Prostate gland (tissue), 2 donors: Measurements from ENCODE around the gene MYO9A. TPM values are rescaled to one million over a fixed set of nuclear protein-coding genes. Genes with fewer than 3 reads are reported as not detected.

ENCODE experiments used
- DNase-seq: peaks from one replicate; pipeline ENCODE4 v3.0.0-alpha.2; 2019; ENCODE audit warnings: low spot score
- H3K27ac ChIP-seq, 2 donors: fragments of 200-600 bp; sonication (generic); 2 replicates each; pipeline ENCODE4 v1.5.1; 2017 to 2019
- H3K27me3 ChIP-seq: fragments of 200-600 bp; sonication (generic); replicated peaks from 2 replicates; pipeline ENCODE4 v1.5.1; 2019; ENCODE audit not compliant: insufficient read depth
- H3K36me3 ChIP-seq, 2 donors: fragments of 200-600 bp; sonication (generic); 1 replicate in 1 of 2; 2 replicates in 1 of 2; pipeline versions ENCODE4 v1.5.1 to v1.8.1; 2017 to 2019
- H3K4me1 ChIP-seq: fragments of 200-600 bp; sonication (generic); replicated peaks from 2 replicates; pipeline ENCODE4 v1.5.1; 2019
- H3K4me3 ChIP-seq, 2 donors: fragments of 200-600 bp; sonication (generic); 2 replicates each; pipeline ENCODE4 v1.5.1; 2017 to 2019
- H3K9me3 ChIP-seq: fragments of 200-600 bp; sonication (generic); 2 replicates; pipeline ENCODE4 v1.5.1; 2017
- CTCF ChIP-seq, 4 experiments: fragments of 200-600 bp in 2 of 4; fragments of 450-650 bp in 2 of 4; sonication (generic) in 2 of 4; IDR thresholded peaks; 1 replicate in 3 of 4; 2 replicates in 1 of 4; pipeline ENCODE4 v1.5.1; 2016 to 2019; ENCODE audit warnings: antibody characterized with exemption in 4 of 4, mild to moderate bottlenecking in 2 of 4, moderate library complexity in 2 of 4
- POLR2A ChIP-seq: fragments of 450-650 bp; IDR thresholded peaks from one replicate; pipeline ENCODE4 v1.6.1; 2016; ENCODE audit warnings: antibody characterized with exemption, mild to moderate bottlenecking
- POLR2AphosphoS5 ChIP-seq: sonication (generic); formaldehyde crosslinking; IDR thresholded peaks from one replicate; pipeline ENCODE4 v1.6.1; 2017; ENCODE audit warnings: antibody characterized with exemption
- WGBS: methylation state at CpG from one replicate; pipeline ENCODE4 v1.1.5; 2018; 5-methylcytosine and 5-hydroxymethylcytosine counted together
- intact Hi-C: fragments of 100-400 bp; cut with DNase I; formaldehyde crosslinking; loops from one replicate; pipeline ENCODE4 v1.14.2; 2022
- total RNA-seq, 2 donors: library from RNA; depleted of rRNA; stranded (reverse); fragments of >200 nt; gene quantifications; one replicate each; pipeline ENCODE4 v1.1.0, GENCODE V29; 2016

Gene MYO9A
- total RNA-seq, 2 donors from 2014 or later = 29.4 to 252 TPM

DNA sequence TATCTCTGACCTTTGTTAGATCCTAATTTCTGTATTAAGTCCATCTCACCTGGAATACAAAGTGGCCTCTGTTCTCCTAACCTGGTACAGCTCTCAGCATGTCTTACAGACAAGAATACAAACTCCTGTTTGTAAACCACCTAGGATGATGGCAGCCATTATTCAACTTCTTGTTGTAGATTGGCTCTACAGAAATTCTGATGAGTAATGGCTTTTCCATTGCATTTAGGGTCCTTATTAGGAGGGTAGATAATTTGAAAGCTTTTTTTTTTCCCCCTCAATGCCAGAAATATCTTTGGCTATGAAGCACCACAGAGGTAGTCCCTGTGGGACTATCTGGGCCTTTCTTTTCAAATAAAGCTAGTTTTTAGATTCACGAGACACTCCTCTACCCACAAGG lies 297.8 kb downstream of the MYO9A start:
- no peak for DNase-seq
- WGBS = 100% methylated on average over 1 of the region's 1 CpG
- H3K9me3 ChIP-seq = no peaks in the 10 kb centered on the region
- no peaks in the 10 kb centered on the region for H3K36me3 ChIP-seq
- intact Hi-C loops = no loop called here
- H3K4me1 ChIP-seq = no peaks in the 10 kb centered on the region
- no peak overlapping the region for H3K27ac ChIP-seq
- no peak overlapping the region for H3K4me3 ChIP-seq
- no peak for TF ChIP-seq POLR2A
- no peak for TF ChIP-seq CTCF (IDR thresholded peaks at IDR 0.05)
- no peak for TF ChIP-seq POLR2AphosphoS5
- no peaks in the 10 kb centered on the region for H3K27me3 ChIP-seq

- no peak overlapping the region for H3K4me3 ChIP-seq
- H3K9me3 ChIP-seq = no peaks in the 10 kb centered on the region
- 92% methylated on average over 13 of the region's 13 CpGs for WGBS
- no peak for TF ChIP-seq POLR2A
- no peak for TF ChIP-seq CTCF (IDR thresholded peaks at IDR 0.05)
- no peak for TF ChIP-seq POLR2AphosphoS5
- H3K27ac ChIP-seq = no peak overlapping the region
- DNase-seq = no peak
- H3K27me3 ChIP-seq = no peaks in the 10 kb centered on the region
- H3K36me3 ChIP-seq = no peaks in the 10 kb centered on the region
- intact Hi-C loops = no loop called here
- no peaks in the 10 kb centered on the region for H3K4me1 ChIP-seq
These were observed 300.6 kb downstream of the MYO9A start for GRCh38 chr15:71817351-71817750.

DNA sequence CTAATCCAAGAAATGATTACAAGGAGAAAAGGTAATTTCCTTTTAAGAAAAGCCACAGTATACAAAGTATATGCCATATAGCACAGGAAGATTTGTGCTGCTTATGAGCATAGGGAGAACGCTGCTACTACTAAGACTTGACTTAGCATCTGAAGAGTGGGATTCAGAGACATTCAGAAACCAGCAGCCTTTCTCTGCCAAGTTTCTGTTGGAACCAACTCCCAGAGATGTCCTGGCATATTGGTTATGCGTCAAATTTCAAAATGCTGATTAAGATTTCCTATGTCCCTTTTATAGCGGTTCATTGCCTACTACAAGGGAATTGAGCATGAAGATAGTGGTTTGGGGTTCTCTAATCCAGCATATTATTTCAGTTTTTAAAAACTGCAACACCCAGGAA lies 302.6 kb downstream of the MYO9A start:
- intact Hi-C loops = no loop called here
- no peak overlapping the region for H3K27ac ChIP-seq
- no peak for DNase-seq
- TF ChIP-seq CTCF (IDR thresholded peaks at IDR 0.05) = no peak
- no peak for TF ChIP-seq POLR2A
- no peak for TF ChIP-seq POLR2AphosphoS5
- H3K27me3 ChIP-seq = no peaks in the 10 kb centered on the region
- no peaks in the 10 kb centered on the region for H3K9me3 ChIP-seq
- no peak overlapping the region for H3K4me3 ChIP-seq
- WGBS = 90% methylated on average over 3 of the region's 3 CpGs
- H3K36me3 ChIP-seq = no peaks in the 10 kb centered on the region
- H3K4me1 ChIP-seq = no peaks in the 10 kb centered on the region

DNA sequence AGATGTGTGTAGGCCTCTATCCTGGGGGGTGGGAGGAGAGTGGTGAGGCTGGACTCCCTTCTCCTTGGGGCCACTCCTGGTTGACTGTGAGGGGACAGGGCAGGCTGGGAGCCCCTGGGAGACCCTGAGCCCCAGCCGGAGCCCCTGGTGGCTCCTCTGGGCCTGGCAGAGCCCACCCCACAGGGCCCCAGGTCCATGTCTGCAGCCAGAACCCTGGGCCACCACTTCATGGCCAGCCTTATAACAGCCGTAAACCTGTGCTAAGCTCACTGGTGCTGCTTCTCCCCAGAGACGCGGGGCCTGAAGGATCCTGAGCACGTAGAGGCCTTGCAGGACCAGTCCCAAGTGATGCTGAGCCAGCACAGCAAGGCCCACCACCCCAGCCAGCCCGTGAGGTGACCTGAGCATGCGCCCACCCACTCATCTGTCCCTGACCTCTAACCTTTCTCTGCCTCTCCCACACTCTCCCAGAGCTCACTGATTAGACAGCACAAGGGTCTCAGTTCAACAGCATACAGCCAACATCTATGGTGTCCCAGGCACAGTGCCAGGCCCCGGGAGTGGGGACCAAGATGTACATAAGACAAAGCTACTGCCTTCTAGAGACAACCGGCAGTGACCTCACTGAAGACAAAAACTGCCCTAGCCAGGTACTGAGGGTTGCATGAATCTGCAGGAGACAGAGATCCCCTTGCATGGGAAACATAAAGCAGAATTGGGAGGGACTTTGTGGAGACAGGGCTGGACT lies 304.1 kb downstream of the MYO9A start:
- no peaks in the 10 kb centered on the region for H3K36me3 ChIP-seq
- H3K4me1 ChIP-seq = no peaks in the 10 kb centered on the region
- H3K9me3 ChIP-seq = no peaks in the 10 kb centered on the region
- no peak for DNase-seq
- WGBS = 82% methylated on average over 7 of the region's 9 CpGs
- H3K27me3 ChIP-seq = no peaks in the 10 kb centered on the region
- no peak overlapping the region for H3K4me3 ChIP-seq
- TF ChIP-seq POLR2A (no peak), POLR2AphosphoS5 (no peak), CTCF (IDR thresholded peaks at IDR 0.05) (no peak)
- H3K27ac ChIP-seq = no peak overlapping the region
- intact Hi-C loops = no loop called here

DNA sequence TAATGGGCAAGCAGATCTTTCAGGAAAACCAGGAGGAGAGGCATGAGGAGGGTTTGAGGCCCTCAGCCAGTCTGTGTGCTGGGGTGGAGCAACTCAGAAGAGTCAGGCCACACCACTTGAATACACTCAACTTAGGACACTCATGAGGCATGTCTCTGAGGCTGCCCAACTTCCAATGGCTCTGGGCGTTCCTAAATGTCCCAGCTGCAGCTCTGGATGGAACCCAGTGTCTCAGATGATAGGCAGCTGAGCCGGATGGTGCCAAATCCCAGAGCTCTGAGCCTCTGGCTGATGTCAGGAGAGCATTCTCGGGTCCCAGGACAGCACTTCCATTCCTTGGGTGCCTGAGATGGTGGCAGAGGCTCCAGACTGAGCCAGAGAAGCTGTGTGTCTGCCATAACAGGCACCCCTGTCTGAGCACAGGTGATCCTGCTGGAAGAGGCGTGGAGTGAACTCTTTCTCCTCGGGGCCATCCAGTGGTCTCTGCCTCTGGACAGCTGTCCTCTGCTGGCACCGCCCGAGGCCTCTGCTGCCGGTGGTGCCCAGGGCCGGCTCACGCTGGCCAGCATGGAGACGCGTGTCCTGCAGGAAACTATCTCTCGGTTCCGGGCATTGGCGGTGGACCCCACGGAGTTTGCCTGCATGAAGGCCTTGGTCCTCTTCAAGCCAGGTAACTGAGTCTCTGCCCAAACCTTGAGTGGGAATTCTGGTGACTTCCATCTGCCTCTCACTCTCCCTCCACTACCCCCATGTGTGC lies 304.8 kb downstream of the MYO9A start:
- intact Hi-C loops = no loop called here
- DNase-seq = no peak
- TF ChIP-seq POLR2AphosphoS5 = no peak
- TF ChIP-seq POLR2A = no peak
- TF ChIP-seq CTCF (IDR thresholded peaks at IDR 0.05) = no peak
- no peak overlapping the region for H3K27ac ChIP-seq
- no peaks in the 10 kb centered on the region for H3K36me3 ChIP-seq
- no peaks in the 10 kb centered on the region for H3K4me1 ChIP-seq
- H3K4me3 ChIP-seq = no peak overlapping the region
- WGBS = 85% methylated on average over 16 of the region's 16 CpGs
- no peaks in the 10 kb centered on the region for H3K27me3 ChIP-seq
- no peaks in the 10 kb centered on the region for H3K9me3 ChIP-seq
